Stimulated activated CD8-positive, alpha-beta memory T cell treated with anti-CD3 and anti-CD28 coated beads, Interleukin-4, amount 100 ng/mL, for 48 hours (primary cell): Measurements from ENCODE around the gene LCA5.
"Not testable (repeated sequence)": the region's sequence is repeated elsewhere in the genome, so short reads cannot be mapped to it uniquely, and the experiment has no call there.

Experiments used
- DNase-seq: peaks from one replicate; pipeline ENCODE4 v3.0.0-alpha.2; 2020

Gene LCA5

GRCh38 chr6:79536585-79536953, 661 bp downstream of the LCA5 start:
- no peak for DNase-seq

DNA sequence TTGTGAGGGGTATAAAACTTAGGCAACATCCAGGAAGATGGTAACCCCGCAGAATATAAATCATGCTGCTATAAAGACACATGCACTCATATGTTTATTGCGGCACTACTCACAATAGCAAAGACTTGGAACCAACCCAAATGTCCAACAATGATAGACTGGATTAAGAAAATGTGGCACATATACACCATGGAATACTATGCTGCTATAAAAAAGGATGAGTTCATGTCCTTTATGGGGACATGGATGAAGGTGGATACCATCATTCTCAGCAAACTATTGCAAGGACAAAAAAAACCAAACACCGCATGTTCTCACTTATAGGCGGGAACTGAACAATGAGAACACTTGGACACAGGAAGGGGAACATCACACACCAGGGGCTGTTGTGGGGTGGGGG, 7.7 kb downstream of the LCA5 start:
- DNase-seq, result not testable (repeated sequence)

- DNase-seq, result no peak
Measured at GRCh38 chr6:79526897-79527296, 10.3 kb downstream of the LCA5 start.

GRCh38 chr6:79525272-79526100, 11.7 kb downstream of the LCA5 start:
- DNase-seq, result no peak

- DNase-seq, result no peak
Measured at GRCh38 chr6:79524065-79524464, 13.2 kb downstream of the LCA5 start.

DNA sequence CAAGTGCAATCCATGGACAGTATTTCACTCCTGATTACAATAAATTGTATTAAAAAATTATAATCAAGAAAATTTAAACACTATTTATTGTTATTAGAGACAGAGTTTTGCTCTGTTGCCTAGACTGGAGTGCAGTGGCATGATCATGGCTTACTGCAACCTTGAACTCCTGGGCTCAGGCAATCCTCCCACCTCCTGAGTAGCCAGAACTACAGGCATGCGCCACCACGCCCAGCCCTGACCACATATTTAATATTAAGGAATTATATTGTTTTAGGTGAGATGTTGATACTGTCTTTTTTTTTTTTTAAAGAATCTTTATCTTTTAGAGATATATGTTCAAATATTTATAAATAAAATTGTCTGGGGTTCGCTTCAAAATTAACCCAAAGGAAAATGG, 14.6 kb downstream of the LCA5 start:
- no peak for DNase-seq

DNA sequence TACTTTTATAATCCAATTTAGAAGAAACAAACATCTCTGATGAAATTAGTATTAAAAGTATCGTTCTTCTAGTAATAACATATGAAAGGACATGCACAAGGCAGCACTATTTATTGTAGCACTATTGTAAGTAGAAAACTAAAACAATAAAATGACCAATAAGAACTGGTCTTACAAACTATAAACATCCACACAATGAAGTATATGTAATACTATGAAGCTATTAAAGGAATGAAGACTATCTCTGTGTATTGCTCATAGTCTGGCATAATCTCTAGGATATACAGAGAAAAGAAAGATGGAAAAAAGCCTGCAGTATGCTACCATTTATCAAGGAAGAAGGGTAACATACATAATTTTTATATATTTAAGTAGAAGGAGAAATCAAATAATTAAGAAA, 16.7 kb downstream of the LCA5 start:
- DNase-seq, result no peak

- no peak for DNase-seq
Measured at GRCh38 chr6:79518842-79519241, 18.4 kb downstream of the LCA5 start.

GRCh38 chr6:79515436-79515835, 21.8 kb downstream of the LCA5 start:
- DNase-seq, result no peak

- DNase-seq, result no peak
Measured at GRCh38 chr6:79513111-79513510, 24.1 kb downstream of the LCA5 start.

DNA sequence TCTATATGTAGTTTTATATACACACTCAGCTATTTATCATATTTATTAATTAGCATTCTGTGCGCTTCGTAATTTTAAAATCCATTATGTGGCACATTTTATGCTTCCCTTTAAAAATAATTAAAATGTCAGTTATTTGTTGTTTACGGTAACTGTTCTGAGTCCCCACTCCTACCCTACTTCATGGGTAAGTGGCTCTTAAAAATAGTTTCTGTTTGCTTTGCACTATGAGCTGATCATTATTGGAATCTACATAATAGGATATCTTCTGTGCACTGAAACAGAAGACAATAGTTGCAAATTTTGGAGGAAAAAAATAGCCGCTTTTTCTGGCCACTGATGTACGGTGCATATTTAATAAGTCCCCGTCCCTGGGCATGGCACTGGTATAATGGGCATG, 25.2 kb downstream of the LCA5 start:
- DNase-seq, result no peak

DNA sequence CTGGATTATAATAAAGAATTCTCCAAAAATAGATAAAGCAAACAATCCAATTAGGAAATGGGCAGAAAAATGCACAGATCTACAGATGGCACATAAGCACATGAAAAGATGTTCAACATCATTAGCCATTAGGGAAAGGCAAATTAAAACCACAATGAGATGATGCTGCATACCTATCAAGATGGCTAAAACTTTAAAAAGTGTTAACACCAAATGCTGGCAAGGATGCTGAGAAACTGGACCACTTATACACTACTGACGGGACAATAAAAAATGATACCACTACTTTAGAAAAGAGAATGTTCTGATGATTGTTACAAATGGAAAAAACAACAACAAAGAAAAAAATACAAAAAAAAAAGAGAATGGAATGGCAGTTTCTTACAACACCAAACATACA, 26.5 kb downstream of the LCA5 start:
- no peak for DNase-seq

GRCh38 chr6:79506251-79506650, 31.0 kb downstream of the LCA5 start:
- DNase-seq, result no peak

- no peak for DNase-seq
Measured at GRCh38 chr6:79504372-79504771, 32.9 kb downstream of the LCA5 start.

GRCh38 chr6:79498842-79499241, 38.4 kb downstream of the LCA5 start:
- no peak for DNase-seq

DNA sequence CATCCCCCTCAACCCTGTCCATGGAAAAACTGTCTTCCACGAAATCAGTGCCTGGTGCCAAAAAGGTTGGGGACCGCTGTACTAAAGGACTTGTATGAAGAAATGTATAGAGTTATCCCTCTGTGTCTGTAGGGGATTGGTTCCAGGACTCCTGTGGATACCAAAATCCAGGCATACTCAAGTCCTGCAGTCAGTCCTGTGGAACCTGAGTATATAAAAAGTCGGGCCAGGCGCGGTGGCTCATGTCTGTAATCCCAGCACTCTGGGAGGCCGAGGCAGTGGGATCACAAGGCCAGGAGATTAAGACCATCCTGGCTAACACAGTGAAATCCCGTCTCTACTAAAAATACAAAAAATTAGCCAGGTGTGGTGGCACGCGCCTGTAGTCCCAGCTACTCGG, 42.0 kb downstream of the LCA5 start:
- DNase-seq, result no peak

DNA sequence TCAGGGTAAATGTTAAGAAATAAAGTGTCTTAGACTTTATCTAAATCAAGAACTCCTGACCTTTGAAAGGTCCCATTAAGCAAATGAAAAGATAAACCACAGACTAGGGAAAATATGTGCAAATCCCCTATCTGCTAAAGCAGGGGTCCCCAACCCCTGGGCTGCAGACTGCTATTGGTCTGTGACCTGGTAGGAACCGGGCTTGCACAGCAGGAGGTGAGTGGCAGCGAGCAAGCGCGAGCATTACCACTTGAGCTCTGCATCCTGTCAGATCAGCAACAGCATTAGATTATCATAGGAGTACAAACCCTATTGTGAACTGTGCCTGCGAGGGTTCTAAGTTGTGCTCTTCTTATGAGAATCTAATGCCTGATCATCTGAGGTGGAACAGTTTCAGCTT, 42.4 kb downstream of the LCA5 start:
- DNase-seq, result no peak

GRCh38 chr6:79470728-79471127, 66.5 kb downstream of the LCA5 start:
- no peak for DNase-seq

DNA sequence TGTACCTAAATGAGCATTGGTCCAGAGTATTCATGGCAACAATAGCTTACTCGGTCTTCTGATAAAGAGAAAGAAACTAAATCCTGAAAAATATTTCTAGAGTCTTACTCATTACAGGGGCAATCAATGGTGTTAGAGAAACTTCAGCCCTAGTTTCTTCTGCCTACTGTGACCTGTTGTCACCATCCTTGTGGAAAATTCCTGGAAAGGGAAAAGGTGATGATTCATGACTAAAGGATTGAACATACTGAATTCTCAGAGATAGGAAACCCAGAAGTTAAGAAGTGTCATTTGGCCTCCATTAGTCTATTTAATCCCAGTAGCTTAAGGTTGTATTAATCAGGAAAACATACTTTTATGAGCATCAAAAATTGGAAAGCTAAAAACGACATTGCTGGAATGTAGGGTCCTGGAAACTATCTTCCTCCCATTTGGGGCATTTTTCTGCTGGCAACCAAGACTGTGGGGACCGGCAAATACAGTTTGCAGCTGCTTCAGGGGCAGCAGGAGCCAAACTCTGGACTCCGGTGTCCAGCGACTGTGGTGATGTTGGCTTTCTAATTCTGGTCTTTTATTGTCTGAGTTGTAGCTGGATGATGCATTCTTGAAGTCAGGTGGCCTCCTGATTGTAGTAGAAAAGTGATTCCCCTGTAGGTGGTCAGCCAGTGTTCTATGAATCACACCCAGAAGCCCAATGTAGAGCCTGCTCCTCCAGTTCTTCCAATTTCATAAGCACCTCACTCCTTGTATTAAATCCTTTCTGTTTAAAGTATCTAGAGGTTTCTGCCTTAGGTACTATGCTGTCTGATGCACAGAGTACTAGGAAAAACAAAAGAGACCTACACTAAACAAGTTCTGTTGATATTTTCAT, 67.6 kb downstream of the LCA5 start:
- no peak for DNase-seq

DNA sequence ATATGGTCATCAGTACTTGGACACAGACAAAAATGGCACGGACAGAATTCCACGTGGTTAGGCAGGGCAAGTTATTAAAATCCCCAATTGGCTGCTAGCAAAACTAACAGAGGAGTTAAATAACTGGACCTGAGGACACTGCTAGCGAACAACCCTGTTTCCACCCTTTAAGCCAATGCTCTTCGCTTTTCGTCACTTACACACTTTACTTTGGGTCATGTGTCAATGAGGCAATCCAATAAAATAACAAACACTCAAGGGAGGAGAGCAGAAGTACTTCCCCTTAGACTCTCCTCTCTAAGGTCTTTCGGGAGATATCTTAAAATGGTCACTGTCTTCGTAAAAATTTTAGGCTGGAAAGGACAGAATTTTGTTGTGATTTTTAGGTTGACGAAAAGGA, 68.6 kb downstream of the LCA5 start:
- DNase-seq, result no peak

GRCh38 chr6:79468116-79468515, 69.1 kb downstream of the LCA5 start:
- DNase-seq, result no peak

- no peak for DNase-seq
Measured at GRCh38 chr6:79467716-79468115, 69.5 kb downstream of the LCA5 start.

GRCh38 chr6:79466207-79466834, 70.9 kb downstream of the LCA5 start:
- DNase-seq, result no peak

DNA sequence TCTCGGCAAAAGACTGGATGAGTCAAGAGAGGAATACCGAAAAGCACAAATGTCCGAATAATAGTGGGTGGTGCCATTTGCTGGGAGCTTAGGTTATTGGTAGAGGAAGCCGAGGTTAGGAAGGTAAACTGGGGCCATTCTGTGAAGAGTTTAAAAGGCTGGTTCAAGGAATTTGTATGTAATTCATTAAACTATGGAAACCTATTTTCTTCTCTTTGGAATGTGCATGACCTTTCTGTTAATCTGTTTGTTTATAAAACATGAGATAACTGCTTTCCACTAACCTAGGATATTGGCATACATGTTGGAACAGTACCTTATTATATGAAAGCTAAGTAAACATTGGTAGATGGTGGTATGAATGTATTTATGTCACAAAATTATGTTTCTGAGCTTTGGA, 71.8 kb downstream of the LCA5 start:
- DNase-seq, result no peak
